SK-N-SH (cell line): Measurements from ENCODE around the gene MEGF8. TPM values are rescaled to one million over a fixed set of nuclear protein-coding genes. Genes with fewer than 3 reads are reported as not detected.

Source experiments
- CTCF ChIA-PET: fragments of 300-600, 350-600 bp; formaldehyde crosslinking; extraction: SDS; loops from one replicate; lab custom pipeline; 2021; lab: Yijun Ruan, JAX
- POLR2A ChIA-PET: fragments of 350-600 bp; sonication (Branson Sonifier 250); formaldehyde crosslinking; extraction: SDS; loops from one replicate; lab custom pipeline; 2020; ENCODE audit warnings: antibody characterized with exemption, inconsistent platforms; lab: Yijun Ruan, JAX
- DNase-seq: peaks from one replicate; pipeline ENCODE4 v3.0.0; 2012
- H2AFZ ChIP-seq: fragments of 200-600 bp; sonication (generic); 2 replicates; pipeline ENCODE4 v1.8.1; 2016; ENCODE audit warnings: antibody characterized with exemption, mild to moderate bottlenecking, low read depth
- H3F3A ChIP-seq: fragments of 200-600 bp; sonication (generic); replicated peaks from 2 replicates; pipeline ENCODE3; 2016; ENCODE audit warnings: antibody characterized with exemption, mild to moderate bottlenecking; ENCODE audit not compliant: insufficient read depth
- H3K27ac ChIP-seq, 2 experiments: fragments of 200-500 bp in 1 of 2; fragments of 200-600 bp in 1 of 2; sonication (Bioruptor generic) in 1 of 2; sonication (generic), shearing (Covaris generic) in 1 of 2; 2 replicates each; pipeline versions ENCODE4 v1.5.1 to v1.6.1; 2014 to 2016; ENCODE audit warnings: low read depth in 2 of 2, inconsistent platforms in 1 of 2, low read length in 1 of 2, mild to moderate bottlenecking in 1 of 2, mixed read lengths in 1 of 2
- H3K27me3 ChIP-seq: fragments of 200-600 bp; sonication (generic), shearing (Covaris generic); 2 replicates; pipeline ENCODE4 v1.6.1; 2016; ENCODE audit warnings: mixed run types; ENCODE audit not compliant: insufficient read depth
- H3K36me3 ChIP-seq, 2 experiments: fragments of 200-500 bp in 1 of 2; fragments of 200-600 bp in 1 of 2; sonication (Bioruptor generic) in 1 of 2; sonication (generic) in 1 of 2; replicated peaks in 1 of 2; 2 replicates each; pipeline versions ENCODE3 to v1.5.1; 2014 to 2016; ENCODE audit warnings: low read length in 1 of 2, mild to moderate bottlenecking in 1 of 2; ENCODE audit not compliant: insufficient read depth in 2 of 2, control insufficient read depth in 1 of 2
- H3K4me1 ChIP-seq, 2 experiments: fragments of 200-500 bp in 1 of 2; fragments of 200-600 bp in 1 of 2; sonication (Bioruptor generic) in 1 of 2; sonication (generic), shearing (Covaris generic) in 1 of 2; 2 replicates each; pipeline versions ENCODE4 v1.5.1 to v1.6.1; 2014 to 2016; ENCODE audit warnings: low read depth in 1 of 2, low read length in 1 of 2, mixed run types in 1 of 2; ENCODE audit not compliant: insufficient read depth in 2 of 2, control insufficient read depth in 1 of 2
- H3K4me2 ChIP-seq: fragments of 200-600 bp; sonication (generic), shearing (Covaris generic); 2 replicates; pipeline ENCODE4 v1.6.1; 2017; ENCODE audit warnings: mixed run types
- H3K4me3 ChIP-seq, 2 experiments: fragments of 200-500 bp in 1 of 2; fragments of 200-600 bp in 1 of 2; sonication (Bioruptor generic) in 1 of 2; sonication (generic), shearing (Covaris generic) in 1 of 2; 2 replicates each; pipeline versions ENCODE4 v1.5.1 to v1.8.1; 2014 to 2016; ENCODE audit warnings: low read depth in 2 of 2, inconsistent platforms in 1 of 2, low read length in 1 of 2, mild to moderate bottlenecking in 1 of 2, mixed read lengths in 1 of 2, moderate library complexity in 1 of 2
- H3K79me2 ChIP-seq: fragments of 200-600 bp; sonication (generic); 2 replicates; pipeline ENCODE4 v1.8.1; 2017; ENCODE audit warnings: mild to moderate bottlenecking; ENCODE audit not compliant: insufficient read depth
- H3K9ac ChIP-seq: fragments of 200-600 bp; sonication (generic); 2 replicates; pipeline ENCODE4 v1.6.1; 2017; ENCODE audit warnings: mixed run types
- H3K9me2 ChIP-seq: fragments of 200-600 bp; sonication (generic); 2 replicates; pipeline ENCODE4 v1.6.1; 2017; ENCODE audit warnings: mixed run types
- H3K9me3 ChIP-seq: fragments of 200-600 bp; sonication (generic); 2 replicates; pipeline ENCODE4 v1.6.1; 2017; ENCODE audit warnings: mixed run types, mild to moderate bottlenecking, moderate library complexity
- H4K20me1 ChIP-seq: fragments of 200-600 bp; sonication (generic); 2 replicates; pipeline ENCODE4 v1.6.1; 2017; ENCODE audit warnings: mild to moderate bottlenecking, mixed run types; ENCODE audit not compliant: insufficient read depth
- CHD2 ChIP-seq: fragments of 150-350 bp; IDR thresholded peaks from 2 replicates; pipeline ENCODE4 v1.6.1; 2018; ENCODE audit warnings: low read length; ENCODE audit not compliant: partially characterized antibody
- EZH2phosphoT487 ChIP-seq: fragments of 200-600 bp; sonication (generic); IDR thresholded peaks from 2 replicates; pipeline ENCODE4 v1.6.1; 2017; ENCODE audit warnings: low read depth, mixed run types, mild to moderate bottlenecking, antibody characterized with exemption, moderate library complexity, borderline replicate concordance
- FOSL2 ChIP-seq: IDR thresholded peaks from 2 replicates; pipeline ENCODE4 v1.4.0; 2012; ENCODE audit warnings: low read depth, mild to moderate bottlenecking, moderate library complexity, borderline replicate concordance
- GATA2 ChIP-seq: sonication (generic); formaldehyde crosslinking; IDR thresholded peaks from 2 replicates; pipeline ENCODE4 v1.5.0; 2020; ENCODE audit warnings: mild to moderate bottlenecking, missing genetic modification reagents
- IRF3 ChIP-seq: fragments of 150-350 bp; IDR thresholded peaks from 2 replicates; pipeline ENCODE4 v1.6.1; 2016; ENCODE audit warnings: mild to moderate bottlenecking, low read depth, low read length
- JUND ChIP-seq: IDR thresholded peaks from 2 replicates; pipeline ENCODE4 v1.4.0; 2012
- MAX ChIP-seq: IDR thresholded peaks from 2 replicates; pipeline ENCODE4 v1.4.0; 2012; ENCODE audit warnings: low read depth
- MEF2A ChIP-seq: IDR thresholded peaks from 2 replicates; pipeline ENCODE4 v1.4.0; 2012; ENCODE audit warnings: low read depth, borderline replicate concordance
- MXI1 ChIP-seq: IDR thresholded peaks from 2 replicates; pipeline ENCODE4 v1.6.1; 2012; ENCODE audit warnings: mild to moderate bottlenecking, low read depth, low read length, improper control_type of control experiment
- NRF1 ChIP-seq: IDR thresholded peaks from 2 replicates; pipeline ENCODE4 v1.6.1; 2012; ENCODE audit warnings: low read depth, mild to moderate bottlenecking, low read length
- POLR2AphosphoS5 ChIP-seq: IDR thresholded peaks from 2 replicates; pipeline ENCODE4 v1.6.1; 2012; ENCODE audit warnings: low read depth, low read length
- RAD21 ChIP-seq: IDR thresholded peaks from 2 replicates; pipeline ENCODE4 v1.6.1; 2012; ENCODE audit warnings: mild to moderate bottlenecking, low read length
- RCOR1 ChIP-seq: fragments of 150-350 bp; IDR thresholded peaks from 2 replicates; pipeline ENCODE4 v1.6.1; 2017; ENCODE audit warnings: antibody characterized with exemption, low read length
- REST ChIP-seq: IDR thresholded peaks from 2 replicates; pipeline ENCODE4 v1.6.1; 2012; ENCODE audit warnings: mild to moderate bottlenecking, low read depth, low read length, moderate library complexity
- SMC3 ChIP-seq: IDR thresholded peaks from 2 replicates; pipeline ENCODE4 v1.6.1; 2012; ENCODE audit warnings: low read depth, low read length, improper control_type of control experiment
- TAF1 ChIP-seq: IDR thresholded peaks from 2 replicates; pipeline ENCODE4 v1.6.1; 2012; ENCODE audit warnings: low read depth, mild to moderate bottlenecking, low read length, moderate library complexity, borderline replicate concordance
- TCF12 ChIP-seq: IDR thresholded peaks from 2 replicates; pipeline ENCODE4 v1.4.0; 2012
- ZBTB33 ChIP-seq: IDR thresholded peaks from 2 replicates; pipeline ENCODE4 v1.4.0; 2012; ENCODE audit warnings: low read depth, borderline replicate concordance
- WGBS: methylation state at CpG from one replicate; pipeline ENCODE4 v1.1.6; 2017; ENCODE audit warnings: low lambda C conversion rate; 5-methylcytosine and 5-hydroxymethylcytosine counted together
- polyA plus RNA-seq, 3 experiments: library from polyadenylated mRNA; depleted of rRNA; stranded (reverse); fragments of >200 nt; gene quantifications; 2 replicates each; pipeline ENCODE4 v1.2.3, GENCODE V29; 2012
- TF ChIP-seq, protein P1 (sequence below): fragments of 200-600 bp; sonication (generic); IDR thresholded peaks from 2 replicates; pipeline ENCODE4 v1.6.1; 2017; ENCODE audit warnings: antibody characterized with exemption, mild to moderate bottlenecking, moderate library complexity
- TF ChIP-seq, protein P2 (sequence below): IDR thresholded peaks from 2 replicates; pipeline ENCODE4; 2012

The MEGF8 gene
- polyA plus RNA-seq, 1 of the 3 experiments (the other 2 are of a cell fraction) = 19.1 TPM

GRCh38 chr19:42401365-42402303 lies 76.2 kb downstream of the MEGF8 start:
- Histone ChIP-seq H3K9ac (no peak overlapping the region), H3F3A (peaks cover 5% of the 10 kb centered on the region), H3K9me3 (no peaks in the 10 kb centered on the region), H4K20me1 (no peaks in the 10 kb centered on the region), H3K27ac (peak overlapping the region in 1 of 2 experiments; percentile 63; a peak in 2 of 4 replicates), H2AFZ (0 out of 2 replicates have a peak overlapping the region, but pooled peaks have one; percentile 76), H3K79me2 (no peaks in the 10 kb centered on the region), H3K4me2 (peak overlapping the region; percentile 69), H3K4me3 (peak overlapping the region; percentile 44 to 59), H3K36me3 (peaks cover 0 to 7% of the 10 kb centered on the region in 2 experiments), H3K27me3 (no peaks in the 10 kb centered on the region), H3K4me1 (peaks cover 0 to 20% of the 10 kb centered on the region in 2 experiments; a peak in 1 of 4 replicates), H3K9me2 (no peaks in the 10 kb centered on the region)
- POLR2A ChIA-PET = interaction anchor here (0.8 to 1.8 kb wide), 2 partner anchors 10 to 14 kb away, joined by 3 to 6 read pairs; no protein-coding TSS in a partner anchor
- no peak for TF ChIP-seq TCF12
- no peak for TF ChIP-seq ZBTB33
- TF ChIP-seq POLR2AphosphoS5 = peak; percentile 41; the same call in 1 of the 2 replicates
- 0 out of 2 replicates have a peak, but pooled peaks have one; percentile 38 for TF ChIP-seq TAF1
- TF ChIP-seq MXI1 = peak; percentile 88
- no peak; the same call in 1 of the 2 replicates for TF ChIP-seq MAX
- peak; percentile 21 for TF ChIP-seq CHD2
- no peak for TF ChIP-seq IRF3
- TF ChIP-seq EZH2phosphoT487 = no peak
- TF ChIP-seq, protein P1, sequence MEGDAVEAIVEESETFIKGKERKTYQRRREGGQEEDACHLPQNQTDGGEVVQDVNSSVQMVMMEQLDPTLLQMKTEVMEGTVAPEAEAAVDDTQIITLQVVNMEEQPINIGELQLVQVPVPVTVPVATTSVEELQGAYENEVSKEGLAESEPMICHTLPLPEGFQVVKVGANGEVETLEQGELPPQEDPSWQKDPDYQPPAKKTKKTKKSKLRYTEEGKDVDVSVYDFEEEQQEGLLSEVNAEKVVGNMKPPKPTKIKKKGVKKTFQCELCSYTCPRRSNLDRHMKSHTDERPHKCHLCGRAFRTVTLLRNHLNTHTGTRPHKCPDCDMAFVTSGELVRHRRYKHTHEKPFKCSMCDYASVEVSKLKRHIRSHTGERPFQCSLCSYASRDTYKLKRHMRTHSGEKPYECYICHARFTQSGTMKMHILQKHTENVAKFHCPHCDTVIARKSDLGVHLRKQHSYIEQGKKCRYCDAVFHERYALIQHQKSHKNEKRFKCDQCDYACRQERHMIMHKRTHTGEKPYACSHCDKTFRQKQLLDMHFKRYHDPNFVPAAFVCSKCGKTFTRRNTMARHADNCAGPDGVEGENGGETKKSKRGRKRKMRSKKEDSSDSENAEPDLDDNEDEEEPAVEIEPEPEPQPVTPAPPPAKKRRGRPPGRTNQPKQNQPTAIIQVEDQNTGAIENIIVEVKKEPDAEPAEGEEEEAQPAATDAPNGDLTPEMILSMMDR = peak; percentile 88
- TF ChIP-seq REST = no peak
- peak; percentile 68 for TF ChIP-seq NRF1
- no peak for TF ChIP-seq FOSL2
- TF ChIP-seq RCOR1 = peak; percentile 43; the same call in 1 of the 2 replicates
- peak; percentile 57 for TF ChIP-seq RAD21
- TF ChIP-seq, protein P2, sequence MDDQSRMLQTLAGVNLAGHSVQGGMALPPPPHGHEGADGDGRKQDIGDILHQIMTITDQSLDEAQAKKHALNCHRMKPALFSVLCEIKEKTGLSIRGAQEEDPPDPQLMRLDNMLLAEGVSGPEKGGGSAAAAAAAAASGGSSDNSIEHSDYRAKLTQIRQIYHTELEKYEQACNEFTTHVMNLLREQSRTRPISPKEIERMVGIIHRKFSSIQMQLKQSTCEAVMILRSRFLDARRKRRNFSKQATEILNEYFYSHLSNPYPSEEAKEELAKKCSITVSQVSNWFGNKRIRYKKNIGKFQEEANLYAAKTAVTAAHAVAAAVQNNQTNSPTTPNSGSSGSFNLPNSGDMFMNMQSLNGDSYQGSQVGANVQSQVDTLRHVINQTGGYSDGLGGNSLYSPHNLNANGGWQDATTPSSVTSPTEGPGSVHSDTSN = no peak
- TF ChIP-seq MEF2A = no peak
- TF ChIP-seq JUND = no peak
- no peak for TF ChIP-seq GATA2
- TF ChIP-seq SMC3 = peak; percentile 40; the same call in 1 of the 2 replicates
- CTCF ChIA-PET = interaction anchor here (0.7 to 2.9 kb wide), 20 partner anchors 10 to 293 kb away, joined by 3 to 45 read pairs (median 4); no protein-coding TSS in a partner anchor
- peak; percentile 90 for DNase-seq
- 5% methylated on average over 37 of the region's 80 CpGs for WGBS
